CD4-positive, alpha-beta T cell treated with Interferon gamma for 1 hour (primary cell): ENCODE measurements around the gene PTER.

Experiments used
- DNase-seq: peaks from one replicate; pipeline ENCODE4 v3.0.0-alpha.2; 2020

The PTER gene

DNA sequence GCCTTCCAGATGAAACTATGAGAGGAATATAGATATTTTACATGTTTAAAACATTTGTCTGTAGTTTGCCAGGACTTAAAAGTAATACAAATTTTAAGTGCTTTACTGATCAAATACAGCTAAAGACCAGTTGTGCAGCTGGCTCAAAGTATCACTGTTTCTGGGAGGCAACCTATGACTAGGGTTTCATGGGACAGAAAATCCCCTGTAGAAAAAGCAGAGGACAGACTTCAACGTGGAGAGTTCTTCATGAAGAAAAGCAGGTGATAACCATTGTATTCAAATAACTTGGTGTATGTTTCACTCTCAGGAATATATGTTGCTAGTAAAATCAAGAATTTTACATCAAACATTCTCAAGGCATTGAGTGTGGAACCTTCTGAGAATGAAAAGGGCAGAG, 40.9 kb downstream of the PTER start:
- DNase-seq = no peak

GRCh38 chr10:16478801-16479200, 42.0 kb downstream of the PTER start:
- DNase-seq = no peak

DNA sequence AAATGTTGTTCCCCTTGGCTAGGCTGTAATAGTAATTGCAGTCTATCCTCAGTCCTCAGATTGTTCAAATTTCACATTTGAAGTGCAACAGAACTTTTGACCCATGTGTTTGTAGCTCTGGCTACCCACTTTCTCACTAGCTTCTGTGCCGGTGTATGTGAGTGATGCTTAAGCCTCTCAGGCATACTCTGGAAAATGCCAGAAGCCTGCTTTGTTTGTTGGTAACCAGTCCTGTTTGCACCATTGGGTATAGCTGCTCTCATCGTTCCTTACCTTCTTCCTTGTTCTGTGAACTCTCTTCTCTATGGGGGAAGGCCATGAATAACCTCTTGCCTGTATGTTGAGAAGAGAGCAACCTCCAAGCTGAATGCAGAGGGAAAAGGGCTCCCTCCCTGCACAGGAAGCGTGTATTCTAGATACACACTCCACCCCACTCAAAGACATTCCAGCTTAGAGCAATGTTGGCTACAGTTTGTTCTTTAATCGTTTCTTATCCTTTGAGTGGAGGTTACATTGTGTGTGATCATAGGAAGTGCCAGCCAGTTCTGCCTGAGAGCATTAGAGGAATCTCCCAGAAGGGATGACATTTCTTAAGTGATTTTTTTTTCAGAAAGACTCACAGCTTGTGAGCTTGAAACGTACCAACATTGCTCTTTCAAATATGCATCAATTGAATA, 44.4 kb downstream of the PTER start:
- DNase-seq = no peak

GRCh38 chr10:16483241-16483917, 46.6 kb downstream of the PTER start:
- DNase-seq = no peak

- no peak for DNase-seq
These were observed 53.7 kb downstream of the PTER start for GRCh38 chr10:16490511-16490910.

DNA sequence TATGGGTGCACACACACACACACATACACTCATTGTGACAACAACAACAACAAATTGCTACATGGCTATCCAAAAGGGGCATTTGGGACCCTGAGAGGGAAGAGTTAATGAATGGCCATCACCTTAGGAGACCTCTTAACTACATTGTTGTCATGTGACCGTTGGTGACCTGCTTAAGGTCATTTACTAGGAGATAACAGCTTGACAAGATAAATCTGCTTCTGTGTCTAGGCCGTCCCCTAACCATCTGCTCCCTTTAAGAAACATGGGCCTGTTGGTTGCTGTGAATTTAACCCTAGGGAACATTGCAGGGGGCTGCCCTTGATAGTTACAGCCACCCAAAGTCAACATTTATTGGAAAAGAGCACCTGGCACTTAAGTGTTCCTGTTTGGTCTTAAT, 55.1 kb downstream of the PTER start:
- no peak for DNase-seq

DNA sequence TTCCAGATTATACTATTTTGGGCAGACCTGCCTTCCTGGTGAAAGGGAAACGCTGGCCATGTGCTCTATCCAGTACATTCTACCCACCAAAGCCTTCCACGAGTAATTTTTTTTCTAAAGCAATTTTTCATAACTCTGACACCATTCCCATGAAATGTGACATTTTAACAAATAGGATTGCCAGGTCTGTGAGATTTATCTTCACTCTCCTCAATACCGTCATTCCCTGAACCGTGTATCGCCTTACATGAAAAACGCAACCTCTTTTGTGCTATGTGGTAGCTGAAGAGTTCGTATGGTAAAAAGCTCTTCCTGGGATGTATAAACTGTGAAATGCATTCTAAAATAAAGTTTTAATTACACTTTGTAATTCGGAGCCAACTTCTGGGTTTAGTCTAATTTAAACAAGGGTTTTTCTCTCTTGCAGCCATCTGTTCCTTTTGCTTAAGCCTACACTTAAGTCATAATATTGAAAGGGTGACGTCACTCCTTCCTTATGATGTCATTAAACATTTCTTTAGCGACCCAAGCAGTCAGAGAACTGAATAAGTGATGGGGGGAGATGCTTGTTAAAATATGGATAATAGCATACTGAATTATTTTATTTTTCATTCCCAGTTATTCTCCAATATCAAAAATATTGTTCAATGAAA, 57.2 kb downstream of the PTER start:
- DNase-seq = no peak

- DNase-seq = no peak
These were observed 61.1 kb downstream of the PTER start for GRCh38 chr10:16497911-16498310.

DNA sequence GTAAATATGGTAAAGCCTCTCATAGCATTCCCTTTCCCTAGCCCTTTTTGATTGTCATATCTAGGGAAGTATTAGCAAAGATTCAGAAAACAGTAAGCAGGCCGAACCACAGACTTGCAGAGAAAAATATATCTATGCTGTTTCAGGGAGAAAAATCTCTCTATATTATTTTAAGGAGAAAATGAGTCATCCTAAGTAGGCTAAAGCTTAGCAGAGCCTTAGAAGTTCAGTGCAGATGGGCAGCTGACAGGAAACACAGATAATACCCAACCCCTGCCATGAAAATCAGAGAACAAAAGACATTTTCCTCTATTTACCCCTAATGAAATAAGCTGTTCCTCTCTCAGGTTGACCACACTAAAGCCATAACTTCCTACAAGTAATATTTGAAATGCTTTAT, 68.4 kb downstream of the PTER start:
- DNase-seq = no peak

DNA sequence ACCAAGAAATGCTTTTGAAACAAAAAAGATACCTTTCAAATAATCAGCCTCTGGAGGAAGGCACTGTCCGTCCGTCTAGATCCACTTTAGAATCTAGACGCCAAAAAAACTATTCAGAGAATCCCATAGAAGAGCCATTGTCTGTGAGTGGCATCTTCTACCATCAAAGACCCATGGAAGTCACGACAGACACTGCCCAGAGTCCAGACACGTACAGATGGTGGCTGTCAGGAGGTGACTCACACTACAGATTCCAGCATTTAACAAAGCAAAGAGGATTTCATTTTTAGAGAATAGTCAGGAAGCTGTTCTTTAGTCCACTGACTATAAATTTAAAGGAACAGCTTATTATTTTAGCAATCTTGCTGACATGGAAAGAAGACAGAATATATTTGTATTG, 73.2 kb downstream of the PTER start:
- DNase-seq = no peak

- DNase-seq = no peak
These were observed 74.0 kb downstream of the PTER start for GRCh38 chr10:16510843-16511242.

DNA sequence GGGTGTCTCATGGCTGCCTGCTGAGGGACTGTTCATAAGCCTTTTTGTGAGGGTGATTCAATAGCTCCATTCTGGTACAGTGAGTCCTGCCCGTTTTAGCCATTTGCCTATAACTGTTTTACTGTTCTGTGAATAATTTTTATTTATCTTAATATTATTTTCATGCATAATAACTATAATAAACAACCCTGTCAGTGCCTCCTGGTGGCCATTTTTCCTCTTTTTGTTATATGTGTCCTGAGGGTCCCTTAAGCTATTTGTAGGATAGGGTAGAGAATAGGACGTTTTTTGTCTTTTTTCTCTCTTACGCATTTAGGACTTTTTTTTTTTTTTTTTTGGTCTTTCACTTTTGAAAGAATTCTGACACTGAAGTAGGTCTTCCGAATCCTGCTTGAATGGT, 82.0 kb downstream of the PTER start:
- no peak for DNase-seq

GRCh38 chr10:16519250-16519907, 82.6 kb downstream of the PTER start:
- DNase-seq = no peak

- DNase-seq = no peak
These were observed 83.4 kb downstream of the PTER start for GRCh38 chr10:16519908-16520861.

DNA sequence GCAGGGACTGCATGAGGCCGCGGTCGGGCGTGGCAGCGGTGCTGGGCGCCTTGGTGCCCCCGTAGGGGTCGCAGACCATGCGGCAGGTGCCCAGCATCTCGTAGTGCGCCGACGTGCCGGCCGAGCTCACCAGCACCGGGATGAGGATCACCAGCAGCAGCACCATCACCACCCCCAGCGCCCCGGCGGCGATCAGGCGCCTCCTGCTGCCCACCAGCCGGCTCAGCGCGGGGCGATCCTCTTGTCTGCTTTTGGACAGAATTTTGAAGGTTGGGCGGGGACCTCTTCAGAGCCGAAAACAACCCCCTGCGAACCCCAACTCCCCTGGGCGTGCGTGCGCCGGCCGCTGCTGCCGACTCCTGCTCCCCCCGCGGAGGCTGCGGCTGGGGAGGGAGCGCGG, 84.1 kb downstream of the PTER start:
- DNase-seq = no peak

DNA sequence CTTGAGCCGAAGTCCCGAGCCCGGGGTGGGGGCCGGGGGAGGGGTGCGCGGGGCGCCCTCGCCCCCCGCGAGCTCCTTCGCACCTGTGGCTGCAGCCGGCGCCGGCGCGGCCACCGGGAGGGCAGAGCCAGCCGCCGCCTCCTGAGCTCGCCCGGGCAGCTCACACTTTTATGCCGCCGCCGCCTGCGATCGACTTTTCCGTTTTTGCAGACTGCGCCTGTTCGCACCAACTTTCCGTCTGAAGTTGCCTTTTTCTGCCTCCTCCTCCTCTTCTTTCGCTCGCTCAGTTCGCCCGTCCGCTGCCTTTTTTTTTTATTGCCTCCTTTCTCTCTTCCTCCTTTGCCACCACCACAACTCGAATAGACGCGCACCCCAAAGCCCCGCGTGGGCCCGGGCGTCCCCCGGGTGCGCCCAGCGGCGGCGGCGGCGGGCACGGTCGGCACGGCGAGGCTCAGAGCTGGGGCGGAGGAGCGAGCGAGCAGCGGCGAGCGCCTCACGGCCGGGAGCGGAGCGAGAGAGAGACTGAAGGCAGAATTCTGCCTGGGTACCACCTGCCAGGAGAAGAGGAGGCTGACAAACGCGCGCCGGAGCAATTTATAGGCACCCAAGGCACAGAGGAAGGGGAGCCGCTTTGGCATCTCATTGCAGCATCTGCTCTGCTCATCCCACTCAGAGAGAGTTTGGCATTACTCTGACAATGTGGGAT, 84.7 kb downstream of the PTER start, which contains the start of gene C1QL3:
TSS of gene C1QL3 (minus strand) at position 569 of the 706 bp plus-strand sequence. CDS start 814 bp downstream, outside the sequence.
- no peak for DNase-seq

GRCh38 chr10:16527452-16527851, 90.6 kb downstream of the PTER start:
- no peak for DNase-seq

GRCh38 chr10:16529853-16530252, 93.0 kb downstream of the PTER start:
- DNase-seq = no peak

GRCh38 chr10:16536155-16536554, 99.3 kb downstream of the PTER start:
- DNase-seq = no peak

DNA sequence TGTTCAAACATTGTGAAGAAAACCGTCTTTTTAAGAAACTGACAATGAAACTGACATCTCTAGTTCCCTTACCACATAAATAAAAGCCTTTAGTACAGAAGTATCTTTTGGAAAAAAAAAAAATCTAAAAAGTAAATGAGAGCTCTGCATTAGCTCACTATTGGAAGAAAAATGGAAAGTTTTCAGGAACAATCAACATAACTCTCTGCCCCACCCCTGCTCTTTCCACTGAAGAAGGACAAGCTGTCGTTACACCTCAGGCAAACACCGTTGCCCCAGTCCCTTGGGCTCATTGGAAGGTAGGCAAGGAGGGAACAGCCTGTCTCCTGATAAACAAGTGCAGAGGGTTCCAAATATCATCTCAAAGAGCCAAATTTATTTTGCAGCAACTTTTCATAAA, 107.3 kb downstream of the PTER start:
- DNase-seq = no peak

GRCh38 chr10:16544591-16544990, 107.8 kb downstream of the PTER start:
- DNase-seq = no peak
